ENCODE measurements around the gene MMP19. TPM values are rescaled to one million over a fixed set of nuclear protein-coding genes. Genes with fewer than 3 reads are reported as not detected.

The MMP19 gene
- total RNA-seq, 4 donors from 2014 or later = 1.4 to 29.5 (median 7.2) TPM

DNA sequence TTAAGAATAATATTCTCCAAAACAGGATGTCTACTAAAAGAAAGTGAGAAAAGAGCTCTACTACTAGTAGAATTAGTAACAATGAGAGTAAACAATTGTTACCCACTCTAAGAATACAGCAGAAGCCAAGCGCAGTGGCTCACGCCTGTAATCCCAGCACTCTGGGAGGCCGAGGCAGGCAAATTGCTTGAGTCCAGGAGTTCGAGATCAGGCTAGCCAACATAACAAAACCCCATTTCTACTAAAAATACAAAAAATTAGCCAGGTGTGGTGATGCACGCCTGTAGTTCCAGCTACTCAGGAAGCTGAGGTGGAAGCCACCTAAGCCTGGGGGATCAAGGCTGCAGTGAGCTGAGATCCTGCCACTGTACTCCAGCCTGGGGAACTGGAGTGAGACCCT lies 18.0 kb downstream of the MMP19 start:
- ATAC-seq = no peak

DNA sequence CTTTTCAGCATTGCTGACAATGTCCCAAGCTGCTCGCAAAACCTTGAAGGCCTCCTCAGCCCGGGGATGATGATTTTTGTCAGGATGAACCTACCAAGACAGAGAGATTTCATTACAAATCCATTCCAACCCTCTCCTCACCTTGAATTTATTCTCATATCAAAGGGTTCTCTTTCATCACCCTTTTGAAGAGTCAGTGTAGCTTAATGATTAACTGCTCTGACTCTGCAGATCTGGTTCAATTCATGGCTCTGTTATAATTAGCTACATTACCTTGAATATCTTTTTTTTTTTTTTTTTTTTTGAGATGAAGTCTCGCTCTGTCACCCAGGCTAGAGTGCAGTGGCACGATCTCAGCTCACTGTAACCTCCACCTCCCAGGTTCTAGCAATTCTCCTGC lies 19.3 kb downstream of the MMP19 start:
- no peak for TF ChIP-seq POLR2AphosphoS5 (IDR thresholded peaks at IDR 0.05)
- no peak for ATAC-seq
- Histone ChIP-seq H3K36me3 (peaks cover 0 to 51% of the 10 kb centered on the region in 2 donors), H3K27ac (no peak overlapping the region), H3K4me3 (no peak overlapping the region), H3K4me1 (peaks cover 0 to 51% (median 22%) of the 10 kb centered on the region in 3 donors), H3K9me3 (no peaks in the 10 kb centered on the region), H3K27me3 (no peaks in the 10 kb centered on the region)
- WGBS, 2 donors (ENCODE audit: low coverage in 1 of 2) = 83 to 90% methylated on average over 3 to 4 of the region's 4 CpGs

More for the DNA sequence above, 18.0 kb downstream of the MMP19 start:
- H3K4me1 ChIP-seq = peaks cover 0 to 50% (median 22%) of the 10 kb centered on the region in 3 donors
- no peaks in the 10 kb centered on the region for H3K27me3 ChIP-seq
- H3K9me3 ChIP-seq = no peaks in the 10 kb centered on the region
- H3K4me3 ChIP-seq = no peak overlapping the region
- TF ChIP-seq POLR2A (IDR thresholded peaks at IDR 0.05) (no peak), POLR2AphosphoS5 (IDR thresholded peaks at IDR 0.05) (no peak), EP300 (IDR thresholded peaks at IDR 0.05) (no peak)
- TF ChIP-seq, protein P1, sequence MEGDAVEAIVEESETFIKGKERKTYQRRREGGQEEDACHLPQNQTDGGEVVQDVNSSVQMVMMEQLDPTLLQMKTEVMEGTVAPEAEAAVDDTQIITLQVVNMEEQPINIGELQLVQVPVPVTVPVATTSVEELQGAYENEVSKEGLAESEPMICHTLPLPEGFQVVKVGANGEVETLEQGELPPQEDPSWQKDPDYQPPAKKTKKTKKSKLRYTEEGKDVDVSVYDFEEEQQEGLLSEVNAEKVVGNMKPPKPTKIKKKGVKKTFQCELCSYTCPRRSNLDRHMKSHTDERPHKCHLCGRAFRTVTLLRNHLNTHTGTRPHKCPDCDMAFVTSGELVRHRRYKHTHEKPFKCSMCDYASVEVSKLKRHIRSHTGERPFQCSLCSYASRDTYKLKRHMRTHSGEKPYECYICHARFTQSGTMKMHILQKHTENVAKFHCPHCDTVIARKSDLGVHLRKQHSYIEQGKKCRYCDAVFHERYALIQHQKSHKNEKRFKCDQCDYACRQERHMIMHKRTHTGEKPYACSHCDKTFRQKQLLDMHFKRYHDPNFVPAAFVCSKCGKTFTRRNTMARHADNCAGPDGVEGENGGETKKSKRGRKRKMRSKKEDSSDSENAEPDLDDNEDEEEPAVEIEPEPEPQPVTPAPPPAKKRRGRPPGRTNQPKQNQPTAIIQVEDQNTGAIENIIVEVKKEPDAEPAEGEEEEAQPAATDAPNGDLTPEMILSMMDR (IDR thresholded peaks at IDR 0.05) = no peak
- WGBS, 2 donors (ENCODE audit: low coverage in 1 of 2) = 60 to 80% methylated on average over 1 to 3 of the region's 5 CpGs
- H3K36me3 ChIP-seq = peaks cover 0 to 45% of the 10 kb centered on the region in 2 donors
- H3K27ac ChIP-seq = no peak overlapping the region

DNA sequence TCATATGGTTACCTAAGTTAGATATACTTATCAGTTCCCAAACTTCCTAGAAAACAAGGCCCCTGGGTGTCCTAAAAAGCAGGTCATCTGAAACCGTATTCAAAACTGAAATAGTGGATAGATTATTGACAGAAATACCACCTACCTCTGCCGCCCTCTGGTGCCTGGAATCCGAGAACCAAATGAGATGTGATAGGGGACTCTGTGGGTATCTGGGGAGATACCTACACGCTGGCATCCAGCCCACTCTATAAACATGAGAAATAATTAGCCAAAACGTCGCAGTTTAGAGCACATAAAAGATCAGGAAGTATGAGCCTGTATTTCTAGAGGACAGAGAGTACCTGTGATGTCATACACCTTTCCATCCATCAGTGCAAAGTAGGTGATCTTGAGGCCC lies 20.5 kb downstream of the MMP19 start:
- no peak overlapping the region for H3K27ac ChIP-seq
- ATAC-seq = no peak
- TF ChIP-seq POLR2A (IDR thresholded peaks at IDR 0.05) = no peak
- TF ChIP-seq, protein P1 (IDR thresholded peaks at IDR 0.05) = peak in 1 of 4 experiments; percentile 16
- WGBS, 2 donors (ENCODE audit: low coverage in 1 of 2) = 29 to 36% methylated on average over 6 of the region's 6 CpGs
- H3K36me3 ChIP-seq = peaks cover 0 to 48% of the 10 kb centered on the region in 2 donors
- no peaks in the 10 kb centered on the region for H3K9me3 ChIP-seq
- no peak overlapping the region for H3K4me3 ChIP-seq
- H3K27me3 ChIP-seq = no peaks in the 10 kb centered on the region
- H3K4me1 ChIP-seq = peaks cover 0 to 42% (median 13%) of the 10 kb centered on the region in 3 donors

DNA sequence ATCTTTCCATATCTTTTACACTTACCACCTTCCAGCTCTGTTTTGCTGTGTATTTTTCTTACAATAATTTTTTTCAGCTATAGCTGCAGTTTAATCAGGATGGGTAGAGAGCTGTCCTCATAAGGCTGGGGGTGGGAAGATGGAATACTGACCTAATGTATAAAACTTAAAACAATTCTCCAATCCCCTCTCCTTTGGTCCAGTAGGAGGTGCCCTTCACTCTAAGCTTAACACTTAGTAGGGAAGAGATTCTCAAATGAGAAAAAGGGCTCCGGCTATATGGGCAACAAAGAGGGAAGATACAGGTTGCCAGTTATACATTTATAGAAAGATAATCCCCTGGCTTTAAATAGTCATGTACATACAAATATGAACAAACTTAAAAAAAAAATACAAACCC lies 22.1 kb downstream of the MMP19 start:
- TF ChIP-seq POLR2AphosphoS5 (IDR thresholded peaks at IDR 0.05) = no peak
- no peak for TF ChIP-seq POLR2A (IDR thresholded peaks at IDR 0.05)
- no peak for TF ChIP-seq EP300 (IDR thresholded peaks at IDR 0.05)
- TF ChIP-seq, protein P1 (IDR thresholded peaks at IDR 0.05) = no peak
- H3K27me3 ChIP-seq = no peaks in the 10 kb centered on the region
- peaks cover 0 to 40% (median 13%) of the 10 kb centered on the region in 3 donors for H3K4me1 ChIP-seq
- 80% methylated on average over 1 of the region's 1 CpG for WGBS, 2 donors (ENCODE audit: low coverage in 1 of 2)
- H3K36me3 ChIP-seq = peaks cover 0 to 49% of the 10 kb centered on the region in 2 donors
- no peak overlapping the region for H3K4me3 ChIP-seq
- ATAC-seq = no peak
- no peak overlapping the region for H3K27ac ChIP-seq
- H3K9me3 ChIP-seq = no peaks in the 10 kb centered on the region

DNA sequence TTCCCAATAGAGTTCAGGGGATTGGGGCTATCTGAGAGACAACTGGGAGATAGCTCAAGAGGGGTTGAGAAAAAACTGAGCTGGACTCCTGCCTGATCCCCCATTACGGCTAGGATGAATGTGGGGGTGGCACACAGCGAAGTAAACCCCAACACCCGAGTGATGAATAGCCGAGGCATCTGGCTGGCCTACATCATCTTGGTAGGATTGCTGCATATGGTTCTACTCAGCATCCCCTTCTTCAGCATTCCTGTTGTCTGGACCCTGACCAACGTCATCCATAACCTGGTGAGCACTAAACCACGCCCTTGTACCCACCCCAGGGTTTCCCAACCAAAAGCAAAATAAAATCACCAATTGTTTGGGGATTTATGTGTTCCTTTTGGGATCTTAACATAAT lies 23.9 kb downstream of the MMP19 start:
- H3K36me3 ChIP-seq = peaks cover 0 to 62% of the 10 kb centered on the region in 2 donors
- no peak overlapping the region for H3K4me3 ChIP-seq
- H3K27me3 ChIP-seq = no peaks in the 10 kb centered on the region
- H3K27ac ChIP-seq = peak overlapping the region in 3 of 4 donors; percentile 88 to 93 (median 90)
- peaks cover 0 to 41% (median 22%) of the 10 kb centered on the region in 3 donors for H3K4me1 ChIP-seq
- no peaks in the 10 kb centered on the region for H3K9me3 ChIP-seq
- TF ChIP-seq POLR2A (IDR thresholded peaks at IDR 0.05) = no peak
- TF ChIP-seq EP300 (IDR thresholded peaks at IDR 0.05) = no peak
- TF ChIP-seq, protein P1 (IDR thresholded peaks at IDR 0.05) = no peak
- no peak for TF ChIP-seq POLR2AphosphoS5 (IDR thresholded peaks at IDR 0.05)
- ATAC-seq = no peak
- WGBS, 2 donors (ENCODE audit: low coverage in 1 of 2) = 53 to 82% methylated on average over 2 to 6 of the region's 6 CpGs

All from gastroesophageal sphincter (tissue), 4 donors.